IMR-90 (cell line): ENCODE results near the gene TBCD. TPM values are rescaled to one million over a fixed set of nuclear protein-coding genes. Genes with fewer than 3 reads are reported as not detected.

ENCODE experiments used
- ATAC-seq: fragments of 200-7000 bp; cut with Tn5 transposase; 2 replicates; pipeline ENCODE4 v1.9.1; 2020; ENCODE audit warnings: low read depth, mild to moderate bottlenecking, moderate library complexity
- BruUV-seq: library from RNA; stranded (reverse); fragments of 400-500 nt; replicated peaks from 2 replicates; lab custom pipeline; 2021; lab: Mats Ljungman, UMichigan
- CTCF ChIA-PET: fragments of 300-600 bp; formaldehyde crosslinking; extraction: SDS; loops from one replicate; lab custom pipeline; 2021; ENCODE audit warnings: antibody characterized with exemption; lab: Yijun Ruan, JAX
- POLR2A ChIA-PET: fragments of 300-600 bp; sonication (Branson Sonifier 250); formaldehyde crosslinking; loops from one replicate; lab custom pipeline; 2022; ENCODE audit warnings: antibody characterized with exemption; ENCODE audit not compliant: unreplicated experiment; lab: Charles Lee
- DNase-seq: peaks from one replicate; pipeline ENCODE4 v3.0.0; 2013
- H2AFZ ChIP-seq: replicated peaks from 2 replicates; pipeline ENCODE3; 2013; ENCODE audit warnings: low read length, mild to moderate bottlenecking; ENCODE audit not compliant: poor library complexity
- H2AK5ac ChIP-seq: 2 replicates; pipeline ENCODE4 v1.6.1; 2013; ENCODE audit warnings: low read depth, low read length, inconsistent platforms
- H2AK9ac ChIP-seq: replicated peaks from 2 replicates; pipeline ENCODE3; 2013; ENCODE audit warnings: mild to moderate bottlenecking, low read depth, low read length, moderate library complexity; ENCODE audit not compliant: poor library complexity
- H2BK120ac ChIP-seq: 2 replicates; pipeline ENCODE4 v1.6.1; 2013; ENCODE audit warnings: low read depth, low read length, inconsistent platforms
- H2BK15ac ChIP-seq: 3 replicates; pipeline ENCODE4 v1.6.1; 2013; ENCODE audit warnings: low read depth, low read length, inconsistent platforms
- H2BK20ac ChIP-seq: 2 replicates; pipeline ENCODE4 v1.6.1; 2013; ENCODE audit warnings: low read depth, mild to moderate bottlenecking, inconsistent platforms, low read length, moderate library complexity
- H2BK5ac ChIP-seq: 2 replicates; pipeline ENCODE4 v1.6.1; 2013; ENCODE audit warnings: mild to moderate bottlenecking, low read depth, low read length, inconsistent platforms; ENCODE audit not compliant: poor library complexity, severe bottlenecking
- H3K14ac ChIP-seq: replicated peaks from 2 replicates; pipeline ENCODE4 v1.6.1; 2013; ENCODE audit warnings: low read depth, low read length, inconsistent platforms
- H3K18ac ChIP-seq: 2 replicates; pipeline ENCODE4 v1.6.1; 2013; ENCODE audit warnings: low read depth, low read length, control low read depth
- H3K23ac ChIP-seq: 2 replicates; pipeline ENCODE4 v1.6.1; 2013; ENCODE audit warnings: low read depth, low read length, inconsistent platforms
- H3K27ac ChIP-seq: 2 replicates; pipeline ENCODE4 v1.5.1; 2013; ENCODE audit warnings: mild to moderate bottlenecking, control low read depth, low read length; ENCODE audit not compliant: insufficient read depth
- H3K27me3 ChIP-seq: 2 replicates; pipeline ENCODE4 v1.6.1; 2013; ENCODE audit warnings: low read length; ENCODE audit not compliant: control insufficient read depth, insufficient read depth
- H3K36me3 ChIP-seq: 2 replicates; pipeline ENCODE4 v1.6.1; 2013; ENCODE audit warnings: low read length, mixed read lengths; ENCODE audit not compliant: control insufficient read depth, insufficient read depth
- H3K4ac ChIP-seq: 2 replicates; pipeline ENCODE4 v1.6.1; 2013; ENCODE audit warnings: low read depth, low read length, inconsistent platforms
- H3K4me1 ChIP-seq: 2 replicates; pipeline ENCODE4 v1.6.1; 2013; ENCODE audit warnings: low read length, mixed read lengths; ENCODE audit not compliant: control insufficient read depth, insufficient read depth
- H3K4me2 ChIP-seq: 2 replicates; pipeline ENCODE4 v1.6.1; 2013; ENCODE audit warnings: low read depth, mild to moderate bottlenecking, control low read depth, low read length, moderate library complexity
- H3K4me3 ChIP-seq: 2 replicates; pipeline ENCODE4 v1.5.1; 2013; ENCODE audit warnings: low read depth, mild to moderate bottlenecking, control low read depth, low read length, moderate library complexity; ENCODE audit not compliant: insufficient read depth
- H3K56ac ChIP-seq: 2 replicates; pipeline ENCODE4 v1.6.1; 2013; ENCODE audit warnings: low read length, inconsistent platforms; ENCODE audit not compliant: insufficient read depth; ENCODE audit errors: extremely low read depth
- H3K79me1 ChIP-seq, 2 experiments: 2 replicates each; pipeline ENCODE4 v1.6.1; 2013; ENCODE audit warnings: low read length in 2 of 2, inconsistent platforms in 1 of 2, low read depth in 1 of 2
- H3K9ac ChIP-seq: 2 replicates; pipeline ENCODE4 v1.6.1; 2013; ENCODE audit warnings: low read depth, low read length, control low read depth
- H3K9me1 ChIP-seq: 2 replicates; pipeline ENCODE4 v1.6.1; 2013; ENCODE audit warnings: low read length, inconsistent platforms; ENCODE audit not compliant: insufficient read depth
- H3K9me3 ChIP-seq: 2 replicates; pipeline ENCODE4 v1.6.1; 2013; ENCODE audit warnings: low read length; ENCODE audit not compliant: control insufficient read depth, insufficient read depth
- H4K20me1 ChIP-seq: 2 replicates; pipeline ENCODE4 v1.6.1; 2013; ENCODE audit warnings: low read length, inconsistent platforms; ENCODE audit not compliant: insufficient read depth
- H4K5ac ChIP-seq: 2 replicates; pipeline ENCODE4 v1.6.1; 2013; ENCODE audit warnings: mild to moderate bottlenecking, low read depth, low read length, control low read depth
- H4K8ac ChIP-seq, 2 experiments: 2 replicates each; pipeline ENCODE4 v1.6.1; 2013; ENCODE audit warnings: low read depth in 2 of 2, low read length in 2 of 2, control low read depth in 1 of 2, inconsistent platforms in 1 of 2
- H4K91ac ChIP-seq: 2 replicates; pipeline ENCODE4 v1.6.1; 2013; ENCODE audit warnings: low read depth, low read length, inconsistent platforms; ENCODE audit not compliant: insufficient read depth
- BHLHE40 ChIP-seq: fragments of 150-350 bp; IDR thresholded peaks from 2 replicates; pipeline ENCODE4 v1.6.1; 2016; ENCODE audit warnings: mild to moderate bottlenecking, low read depth, low read length
- CEBPB ChIP-seq: IDR thresholded peaks from 2 replicates; pipeline ENCODE4 v1.6.1; 2012; ENCODE audit warnings: low read depth, low read length, improper control_type of control experiment
- CHD1 ChIP-seq: IDR thresholded peaks from 2 replicates; pipeline ENCODE4 v1.6.1; 2012; ENCODE audit warnings: low read depth, low read length, improper control_type of control experiment
- ELK1 ChIP-seq: fragments of 150-350 bp; IDR thresholded peaks from 2 replicates; pipeline ENCODE4 v1.6.1; 2016; ENCODE audit warnings: low read depth, mild to moderate bottlenecking, low read length, moderate library complexity, borderline replicate concordance
- MAFK ChIP-seq: IDR thresholded peaks from 2 replicates; pipeline ENCODE4 v1.6.1; 2012; ENCODE audit warnings: low read depth, low read length, improper control_type of control experiment
- MAZ ChIP-seq: IDR thresholded peaks from 2 replicates; pipeline ENCODE4 v1.6.1; 2012; ENCODE audit warnings: low read depth, mild to moderate bottlenecking, low read length, improper control_type of control experiment, moderate library complexity, borderline replicate concordance
- MXI1 ChIP-seq: IDR thresholded peaks from 2 replicates; pipeline ENCODE4 v1.6.1; 2012; ENCODE audit warnings: low read depth, mild to moderate bottlenecking, low read length, moderate library complexity, borderline replicate concordance
- NFE2L2 ChIP-seq: fragments of 150-350 bp; IDR thresholded peaks from 2 replicates; pipeline ENCODE4 v1.6.1; 2016; ENCODE audit warnings: low read depth, mild to moderate bottlenecking, low read length
- POLR2A ChIP-seq: IDR thresholded peaks from 2 replicates; pipeline ENCODE4 v1.6.1; 2012; ENCODE audit warnings: mild to moderate bottlenecking, low read depth, low read length
- RCOR1 ChIP-seq: IDR thresholded peaks from 2 replicates; pipeline ENCODE4 v1.6.1; 2012; ENCODE audit warnings: mild to moderate bottlenecking, low read length, improper control_type of control experiment; ENCODE audit not compliant: insufficient replicate concordance
- RFX5 ChIP-seq: IDR thresholded peaks from 2 replicates; pipeline ENCODE4 v1.8.0; 2012; ENCODE audit warnings: low read depth, mild to moderate bottlenecking, low read length, moderate library complexity
- SMC3 ChIP-seq: fragments of 150-350 bp; IDR thresholded peaks from 2 replicates; pipeline ENCODE4 v1.6.1; 2016; ENCODE audit warnings: low read depth, mild to moderate bottlenecking, antibody characterized with exemption, low read length, moderate library complexity
- WGBS, 2 experiments: methylation state at CpG; one replicate each; pipeline versions ENCODE4 v1.1.5 to v1.1.7; 2013; ENCODE audit warnings: missing lambda C conversion rate in 2 of 2; ENCODE audit not compliant: insufficient read length in 1 of 2; ENCODE audit errors: extremely low coverage in 2 of 2; 5-methylcytosine and 5-hydroxymethylcytosine counted together
- dilution Hi-C: fragments of 300-500 bp; cut with HindIII; formaldehyde crosslinking; loops from one replicate; pipeline ENCODE4 v1.14.3; 2018; ENCODE audit warnings: low sequenced_read_pairs; ENCODE audit not compliant: unreplicated experiment
- in situ Hi-C: fragments of 300-500 bp; cut with MboI; formaldehyde crosslinking; loops from 3 replicates; pipeline ENCODE4 v1.14.3; 2019; ENCODE audit warnings: low sequenced_read_pairs, inconsistent platforms, mixed read lengths
- intact Hi-C: fragments of 100-400 bp; cut with micrococcal nuclease; formaldehyde crosslinking; loops from 2 replicates; pipeline ENCODE4 v1.10.0; 2022
- polyA plus RNA-seq, 3 experiments: library from polyadenylated mRNA; depleted of rRNA; stranded (reverse); fragments of >200 nt; gene quantifications; 2 replicates each; pipeline ENCODE4 v1.2.3, GENCODE V29; 2012; ENCODE audit warnings: low replicate concordance in 1 of 3
- total RNA-seq: library from RNA; depleted of rRNA; stranded (reverse); fragments of >200 nt; gene quantifications from 2 replicates; pipeline ENCODE4 v1.2.3, GENCODE V29; 2012
- TF ChIP-seq, protein P1 (sequence below): fragments of 150-350 bp; IDR thresholded peaks from 2 replicates; pipeline ENCODE4 v1.6.1; 2017; ENCODE audit warnings: mild to moderate bottlenecking, antibody characterized with exemption, low read length, low read depth

Gene TBCD
- total and polyA plus RNA-seq, 2 of the 4 experiments (the other 2 are of a cell fraction) = 21.9 to 54.5 TPM

DNA sequence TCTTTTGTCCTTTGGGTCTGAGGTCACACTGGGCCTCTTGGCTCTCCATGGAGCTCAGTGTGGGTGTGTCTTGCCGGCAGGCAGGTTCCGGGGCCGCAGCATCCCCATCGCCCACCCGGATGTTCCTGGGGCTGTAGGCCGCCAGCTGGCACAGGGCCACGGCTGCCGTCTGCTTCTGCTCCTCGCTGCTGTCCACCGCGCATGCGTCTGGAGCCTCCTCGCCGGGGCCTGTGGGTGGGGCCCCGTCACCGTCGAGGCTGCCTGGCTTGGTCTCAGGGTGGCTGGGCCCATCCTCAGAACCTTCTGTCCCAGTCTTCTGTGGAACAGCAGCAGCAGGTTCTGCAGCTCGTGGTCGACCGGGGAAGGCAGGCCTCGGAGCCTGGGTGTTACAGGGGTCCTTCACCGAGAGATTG lies 78.4 kb downstream of the TBCD start:
- intact Hi-C loops (no loop called here), in situ Hi-C loops (no loop called here), dilution Hi-C loops (no loop called here)
- Histone ChIP-seq H3K14ac (no peak overlapping the region), H3K27me3 (no peaks in the 10 kb centered on the region), H3K18ac (no peak overlapping the region), H4K20me1 (peaks cover 10% of the 10 kb centered on the region), H3K79me1 (peaks cover 12 to 29% of the 10 kb centered on the region in 2 experiments; a peak in 3 of 4 replicates), H2BK15ac (no peak overlapping the region), H3K4me3 (no peak overlapping the region), H2BK5ac (no peak overlapping the region), H4K91ac (no peak overlapping the region), H3K36me3 (peaks cover 23% of the 10 kb centered on the region), H3K27ac (no peak overlapping the region), H4K5ac (no peak overlapping the region), H2AFZ (peak overlapping the region; percentile 61), H4K8ac (peak overlapping the region in 1 of 2 experiments; percentile 41; a peak in 1 of 4 replicates), H2BK20ac (no peak overlapping the region), H3K4ac (no peak overlapping the region), H2AK5ac (no peak overlapping the region), H3K4me1 (peaks cover 1% of the 10 kb centered on the region; the same call in 1 of the 2 replicates), H3K9me3 (no peaks in the 10 kb centered on the region), H3K4me2 (no peak overlapping the region), H2BK120ac (no peak overlapping the region), H3K23ac (no peak overlapping the region), H2AK9ac (peak overlapping the region; percentile 22), H3K56ac (no peak overlapping the region), H3K9me1 (peaks cover 19% of the 10 kb centered on the region), H3K9ac (no peak overlapping the region)
- DNase-seq (peak; percentile 10), ATAC-seq (peak; percentile 35; the same call in 1 of the 2 replicates)
- TF ChIP-seq POLR2A = no peak
- TF ChIP-seq CHD1 = no peak
- no peak for TF ChIP-seq MAZ
- TF ChIP-seq NFE2L2 = no peak
- TF ChIP-seq MAFK = no peak
- no peak for TF ChIP-seq RCOR1
- no peak for TF ChIP-seq RFX5
- TF ChIP-seq BHLHE40 = no peak
- no peak for TF ChIP-seq ELK1
- no peak for TF ChIP-seq CEBPB
- TF ChIP-seq, protein P1, sequence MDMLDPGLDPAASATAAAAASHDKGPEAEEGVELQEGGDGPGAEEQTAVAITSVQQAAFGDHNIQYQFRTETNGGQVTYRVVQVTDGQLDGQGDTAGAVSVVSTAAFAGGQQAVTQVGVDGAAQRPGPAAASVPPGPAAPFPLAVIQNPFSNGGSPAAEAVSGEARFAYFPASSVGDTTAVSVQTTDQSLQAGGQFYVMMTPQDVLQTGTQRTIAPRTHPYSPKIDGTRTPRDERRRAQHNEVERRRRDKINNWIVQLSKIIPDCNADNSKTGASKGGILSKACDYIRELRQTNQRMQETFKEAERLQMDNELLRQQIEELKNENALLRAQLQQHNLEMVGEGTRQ = no peak
- TF ChIP-seq MXI1 = no peak
- no peak for TF ChIP-seq SMC3
- BruUV-seq = no TSS peak
- 100% methylated on average over 1 of the region's 22 CpGs; no CpG with 5 or more reads in 1 of the 2 experiments for WGBS, 2 experiments
- ChIA-PET CTCF (no interaction called here), POLR2A (no interaction called here)
